NCI-H1694 treated with DMSO at 0.1 percent for 48 hours (cell line): ENCODE measurements around the gene UQCRH.
"Not testable (repeated sequence)": the region's sequence is repeated elsewhere in the genome, so short reads cannot be mapped to it uniquely, and the experiment has no call there.

Experiments used
- DNase-seq: peaks from one replicate; lab custom pipeline; 2025; lab: John Stamatoyannopoulos, UW

Gene UQCRH

DNA sequence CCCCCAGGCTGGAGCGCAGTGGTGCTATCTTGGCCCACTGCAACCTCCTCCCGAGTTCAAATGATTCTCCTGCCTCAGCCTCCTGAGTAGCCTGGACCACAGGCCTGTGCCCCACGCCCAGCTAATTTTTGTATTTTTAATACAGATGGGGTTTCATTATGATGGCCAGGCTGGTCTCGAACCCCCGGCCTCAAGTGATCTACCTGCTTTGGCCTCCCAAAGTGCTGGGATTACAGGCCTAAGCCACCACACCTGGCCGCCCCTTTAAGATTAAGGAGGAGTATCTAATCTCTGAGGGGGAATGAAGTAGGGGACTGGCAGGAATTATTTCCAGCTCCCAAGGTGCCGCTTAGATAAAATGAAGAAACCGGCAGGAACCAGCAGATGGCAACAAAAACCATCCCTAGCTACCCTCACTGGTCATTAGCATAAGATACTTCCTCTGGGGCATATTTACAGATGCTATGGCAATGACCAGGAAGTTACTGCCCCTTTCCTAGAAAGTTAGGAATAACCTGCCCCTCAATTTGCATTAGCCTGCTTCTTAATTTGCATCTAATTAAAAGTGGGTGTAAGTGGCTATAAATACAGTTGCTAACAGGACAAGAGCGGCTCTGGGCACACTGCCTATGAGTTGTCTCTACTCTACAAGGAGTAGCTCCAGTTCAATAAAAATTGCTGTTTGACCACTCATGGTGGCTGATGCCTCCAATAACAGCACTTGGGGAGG, 30.0 kb downstream of the UQCRH start:
- DNase-seq = peak; percentile 10

DNA sequence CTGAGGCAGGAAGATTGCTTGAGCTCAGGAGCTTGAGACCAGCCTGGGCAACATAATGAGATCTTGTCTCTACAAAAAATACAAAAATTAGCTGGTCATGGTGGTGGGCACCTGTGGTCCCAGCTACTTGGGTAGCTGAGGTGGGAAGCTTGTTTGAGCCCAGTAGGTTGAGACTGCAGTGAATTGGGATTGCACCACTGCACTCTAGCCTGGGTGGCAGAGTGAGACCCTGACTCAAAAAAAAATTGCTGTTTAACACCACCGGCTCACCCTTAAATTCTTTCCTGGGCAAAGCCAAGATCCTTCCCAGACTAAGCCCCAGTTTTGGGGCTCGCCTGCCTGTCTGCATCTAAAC, 30.5 kb downstream of the UQCRH start:
- no peak for DNase-seq

DNA sequence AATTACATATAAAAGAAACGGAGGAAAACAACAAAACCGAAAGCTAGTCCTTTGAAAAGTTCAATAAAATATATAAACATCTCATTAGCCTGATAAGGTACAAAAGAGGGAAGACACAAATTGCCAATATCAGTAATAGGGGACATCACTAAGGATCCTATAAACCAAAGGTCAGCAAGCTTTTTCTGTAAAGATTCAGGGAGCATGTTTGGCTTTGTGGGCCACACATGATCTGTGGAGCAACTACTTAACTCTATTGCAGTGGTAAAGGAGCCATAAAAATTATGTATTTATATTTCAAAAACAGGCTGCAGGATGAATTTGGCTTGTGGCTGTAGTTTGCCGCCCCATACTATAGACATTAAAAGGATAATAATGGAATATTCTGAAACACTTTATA, 31.6 kb downstream of the UQCRH start:
- DNase-seq = no peak

DNA sequence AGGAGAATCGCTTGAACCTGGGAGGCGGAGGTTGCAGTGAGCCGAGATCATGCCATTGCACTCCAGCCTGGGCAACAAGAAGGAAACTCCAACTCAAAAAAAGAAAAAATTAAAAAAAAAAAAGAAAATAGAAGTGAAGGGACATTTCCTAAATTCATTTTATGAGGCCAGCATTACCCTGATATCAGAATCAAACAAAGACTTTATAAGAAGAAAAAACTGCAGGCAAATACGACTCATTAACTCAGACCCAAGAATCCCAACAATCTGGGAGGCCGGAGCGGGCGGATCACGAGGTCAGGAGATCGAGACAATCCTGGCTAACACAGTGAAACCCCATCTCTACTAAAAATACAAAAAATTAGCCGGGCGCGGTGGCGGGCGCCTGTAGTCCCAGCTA, 33.9 kb downstream of the UQCRH start:
- not testable (repeated sequence) for DNase-seq

GRCh38 chr1:46340404-46341221, 37.1 kb downstream of the UQCRH start, which contains the start of gene NSUN4:
Gene NSUN4, plus strand, starts transcription at chr1:46340807. Its CDS starts 20 bp downstream, at chr1:46340827.
- peak; percentile 93 for DNase-seq

GRCh38 chr1:46341222-46342083, 38.0 kb downstream of the UQCRH start:
- DNase-seq = no peak

- DNase-seq = no peak
Observed at GRCh38 chr1:46342084-46342656, 38.7 kb downstream of the UQCRH start.

DNA sequence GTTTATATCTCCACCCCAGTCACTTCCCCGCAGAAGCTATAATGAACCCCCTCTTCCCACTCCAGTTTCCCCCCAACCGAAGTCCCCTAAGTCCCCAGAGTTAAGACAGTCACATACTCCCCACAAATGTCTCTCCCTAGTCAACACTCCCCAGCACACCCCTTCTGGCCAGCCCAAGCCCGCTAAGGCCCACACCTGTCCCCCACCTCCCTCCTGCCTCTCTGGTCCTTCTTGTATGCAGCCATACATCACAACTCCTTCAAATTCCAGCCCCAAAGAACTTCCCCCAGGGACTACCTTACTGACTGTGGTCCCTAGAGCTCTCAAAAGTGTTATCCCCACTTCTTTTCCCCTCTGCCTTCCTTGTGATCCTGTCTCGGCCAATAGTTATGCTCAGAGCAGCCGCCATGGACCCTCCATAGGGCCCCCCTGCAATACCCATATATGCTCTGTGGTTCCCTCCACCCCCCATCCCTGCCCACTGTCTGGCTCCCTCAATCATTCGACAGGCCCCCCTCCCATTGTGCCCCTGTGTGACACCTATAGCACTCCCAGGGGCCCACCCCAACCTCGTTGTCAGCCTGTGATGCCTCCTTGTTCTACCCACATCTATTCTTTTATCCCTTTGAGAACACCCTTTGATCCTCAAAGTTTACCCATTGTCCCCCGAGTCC, 39.3 kb downstream of the UQCRH start:
- DNase-seq = no peak

DNA sequence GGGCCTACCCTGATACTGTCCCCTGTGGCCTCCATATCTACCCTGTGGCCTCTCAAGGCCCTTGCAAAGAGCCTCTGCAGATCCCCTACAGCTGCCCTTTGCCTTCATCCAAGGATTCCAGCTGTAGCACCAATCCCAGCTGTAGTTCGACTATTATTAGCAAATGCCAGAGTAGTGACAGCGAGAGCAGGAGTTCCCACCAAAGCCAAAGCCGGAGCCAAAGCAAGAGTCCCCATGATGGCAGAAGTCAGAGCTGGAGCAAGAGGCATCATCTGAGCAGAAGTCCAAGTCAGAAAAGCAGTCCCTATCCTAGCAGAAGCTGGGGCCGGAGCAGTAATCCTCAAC, 39.8 kb downstream of the UQCRH start:
- DNase-seq = no peak

- no peak for DNase-seq
Observed at GRCh38 chr1:46343705-46344104, 40.2 kb downstream of the UQCRH start.

- DNase-seq = no peak
Observed at GRCh38 chr1:46344481-46344880, 41.0 kb downstream of the UQCRH start.

GRCh38 chr1:46345281-46345680, 41.8 kb downstream of the UQCRH start:
- DNase-seq = no peak

DNA sequence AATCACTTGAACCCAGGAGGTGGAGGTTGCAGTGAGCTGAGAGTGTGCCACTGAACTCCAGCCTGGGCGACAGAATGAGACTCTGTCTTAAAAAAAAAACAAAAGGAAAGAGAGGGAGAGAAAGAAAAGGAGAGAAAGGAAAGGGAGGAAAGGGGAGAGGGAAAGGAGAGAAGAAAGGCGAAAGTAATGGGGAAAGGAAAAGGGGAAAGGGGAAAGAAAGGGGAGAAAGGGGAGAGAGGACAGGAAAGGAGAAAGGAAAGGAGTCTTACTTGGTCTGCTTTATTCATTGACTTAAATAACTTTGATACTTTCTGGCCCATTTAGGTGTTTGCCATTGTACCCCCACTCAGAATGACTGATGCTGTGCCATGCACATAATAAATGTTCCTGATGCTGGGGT, 48.9 kb downstream of the UQCRH start:
- DNase-seq = no peak

- not testable (repeated sequence) for DNase-seq
Observed at GRCh38 chr1:46355920-46356319, 52.4 kb downstream of the UQCRH start.

DNA sequence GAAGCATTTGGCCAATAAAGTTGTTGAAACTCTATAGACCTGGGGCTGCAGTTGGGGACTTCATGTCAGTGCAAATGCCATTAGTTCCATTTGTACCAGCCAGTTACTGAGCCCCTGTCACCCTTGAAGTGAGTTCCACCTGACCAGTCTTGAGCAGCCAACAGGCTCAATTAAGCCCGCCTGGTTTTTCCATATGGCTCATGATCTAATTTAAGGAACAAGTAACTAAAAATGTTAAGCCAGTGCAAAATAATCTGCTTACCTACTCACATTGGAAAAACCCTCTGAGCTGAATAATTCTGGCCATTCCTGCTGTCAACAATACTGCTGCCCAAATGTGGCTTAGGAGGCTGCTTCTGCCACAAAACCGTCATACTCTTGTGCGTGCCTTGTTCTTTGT, 58.7 kb downstream of the UQCRH start:
- DNase-seq = no peak

DNA sequence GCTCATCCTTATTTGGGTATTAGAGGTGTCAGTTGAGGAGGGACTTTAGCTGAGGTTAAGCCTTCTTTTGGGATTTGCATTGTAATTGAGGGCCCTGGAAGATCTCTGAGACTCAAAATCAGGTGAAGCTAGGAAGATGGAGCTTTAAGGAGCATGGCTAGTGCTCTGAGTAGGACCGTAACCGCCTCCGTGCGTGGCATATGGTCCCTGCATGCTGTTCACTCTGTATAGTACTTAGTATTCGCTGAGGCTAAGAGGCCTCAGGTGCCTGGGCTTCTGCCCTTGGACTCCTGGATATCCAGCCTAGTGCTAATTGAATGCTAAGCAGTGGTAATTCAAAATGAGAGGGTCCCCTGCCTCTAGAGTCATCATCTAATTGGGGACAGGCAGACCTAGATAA, 59.6 kb downstream of the UQCRH start:
- DNase-seq = no peak

DNA sequence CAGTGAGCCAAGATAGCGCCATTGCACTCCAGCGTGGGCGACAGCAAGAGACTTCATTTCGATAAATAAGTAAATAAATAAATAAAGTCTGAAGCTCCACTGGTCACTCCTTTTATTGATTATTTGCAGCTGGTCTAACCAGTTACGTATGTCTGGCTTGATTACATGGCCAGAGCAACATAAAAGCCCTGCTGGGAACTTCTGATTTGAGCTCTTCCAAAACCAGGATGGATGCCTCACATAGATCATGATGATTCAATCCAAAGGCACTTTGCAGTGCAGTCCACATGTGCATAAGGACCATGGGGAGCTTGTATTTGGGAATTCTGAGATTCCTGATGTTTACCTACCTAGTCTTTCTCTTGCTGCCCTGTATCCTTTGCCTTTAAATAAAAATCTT, 61.1 kb downstream of the UQCRH start:
- no peak for DNase-seq

DNA sequence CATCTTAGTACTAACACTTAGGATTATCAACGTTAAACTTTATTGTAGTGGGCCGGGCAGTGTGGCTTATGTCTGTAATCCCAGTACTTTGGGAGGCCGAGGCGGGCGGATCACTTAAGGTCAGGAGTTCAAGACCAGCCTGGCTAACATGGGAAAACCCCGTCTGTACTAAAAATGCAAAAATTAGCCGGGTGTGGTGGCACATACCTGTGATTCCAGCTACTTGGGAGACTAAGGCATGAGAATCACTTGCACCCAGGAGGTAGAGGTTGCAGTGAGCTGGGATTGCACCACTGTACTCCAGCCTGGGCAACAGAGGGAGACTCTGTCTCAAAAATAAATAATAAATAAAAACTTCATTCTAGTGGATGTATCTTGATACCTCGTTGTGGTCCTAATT, 62.3 kb downstream of the UQCRH start:
- DNase-seq = not testable (repeated sequence)
